GDM1 (cell line): ENCODE data around the gene CLASP1.
"Not testable (repeated sequence)": the region's sequence is repeated elsewhere in the genome, so short reads cannot be mapped to it uniquely, and the experiment has no call there.

ENCODE experiments used
- DNase-seq: peaks from one replicate; lab custom pipeline; 2025; lab: John Stamatoyannopoulos, UW

The CLASP1 gene

DNA sequence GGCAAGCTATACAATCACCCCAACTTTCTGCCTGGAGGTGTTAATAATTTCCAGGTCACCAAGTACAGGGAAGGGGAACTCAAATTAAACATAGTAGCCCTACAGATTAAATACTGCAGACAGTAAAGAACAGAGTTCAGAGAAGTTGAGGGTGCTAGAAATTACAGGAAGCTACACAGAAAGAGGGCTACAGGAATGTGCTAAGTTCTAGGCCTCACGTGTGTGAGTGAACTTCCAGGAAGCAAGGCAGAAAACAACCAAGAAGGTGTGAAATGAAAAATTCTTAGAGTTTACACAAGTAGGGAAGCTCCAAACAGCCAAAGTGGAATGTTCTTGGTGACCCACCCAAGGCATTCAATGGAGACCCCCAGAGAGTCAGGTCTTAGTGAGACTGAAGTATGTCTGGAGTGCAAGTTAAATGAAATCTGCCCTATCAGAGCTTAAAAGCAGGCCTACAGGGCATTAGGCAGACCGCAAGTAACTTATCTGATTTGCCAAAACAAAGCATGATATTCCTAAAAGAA lies 176.7 kb downstream of the CLASP1 start:
- no peak for DNase-seq

DNA sequence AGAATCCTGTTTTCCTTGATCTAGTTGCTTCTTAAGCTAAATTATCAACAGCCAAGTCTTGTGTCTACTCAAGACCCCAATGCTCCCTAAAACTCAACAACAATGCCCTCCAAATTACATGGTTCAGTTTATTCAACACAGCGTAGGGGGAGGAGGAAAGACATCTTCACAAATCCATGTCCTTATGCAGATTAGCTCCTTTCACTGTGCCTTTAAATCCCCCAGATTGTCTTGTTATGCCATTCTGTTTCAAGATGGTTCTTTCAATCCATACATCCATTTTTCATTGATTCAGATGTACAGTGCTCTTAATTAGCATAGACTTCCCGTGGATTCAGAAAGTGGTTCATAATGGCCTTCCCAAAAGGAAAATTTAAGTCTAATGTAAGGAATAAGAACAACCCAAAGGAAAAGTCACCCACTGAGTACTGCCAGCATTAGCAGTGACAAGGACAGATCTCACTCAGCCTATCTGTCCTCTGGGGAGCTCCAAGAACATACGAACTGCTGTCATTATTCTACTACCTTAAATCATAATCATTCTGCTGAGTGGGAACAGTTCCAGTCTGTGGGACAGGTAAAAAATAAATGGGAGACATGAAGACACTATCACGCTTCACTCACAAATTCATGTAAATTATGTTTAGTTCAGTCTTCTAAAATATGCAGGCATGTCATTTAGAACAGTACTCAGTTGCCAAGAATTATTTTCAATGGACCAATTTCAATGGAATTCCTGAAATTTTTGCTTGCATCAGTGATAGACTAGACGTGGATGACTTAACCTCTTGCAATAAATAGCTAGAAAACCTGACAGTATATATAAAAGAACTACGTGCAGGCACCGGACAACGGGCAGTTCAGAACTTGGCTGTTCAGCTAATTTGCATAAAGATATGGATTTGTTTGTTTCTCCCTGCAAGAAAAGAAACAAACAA lies 177.5 kb downstream of the CLASP1 start:
- DNase-seq: no peak

DNA sequence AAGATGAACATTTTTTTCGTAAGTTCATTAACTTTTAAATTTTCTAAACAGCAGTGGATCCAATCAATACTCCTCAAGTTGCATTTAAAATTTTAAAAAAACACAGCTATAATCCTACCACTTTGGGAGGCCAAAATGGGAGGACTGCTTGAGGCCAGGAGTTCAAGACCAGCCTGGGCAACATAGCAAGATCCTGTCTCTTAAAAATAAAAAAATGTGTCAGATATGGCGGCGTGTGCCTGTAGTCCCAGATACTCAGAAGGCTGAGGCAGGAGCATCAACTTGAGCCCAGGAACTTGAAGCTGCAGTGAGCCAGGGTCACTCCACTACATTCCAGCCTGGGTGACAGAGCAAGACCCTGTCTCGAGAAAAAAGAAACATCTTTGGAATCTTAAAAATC lies 178.3 kb downstream of the CLASP1 start:
- no peak for DNase-seq

GRCh38 chr2:121469356-121469755 lies 179.9 kb downstream of the CLASP1 start:
- no peak for DNase-seq

GRCh38 chr2:121468936-121469335 lies 180.3 kb downstream of the CLASP1 start:
- DNase-seq: no peak

DNA sequence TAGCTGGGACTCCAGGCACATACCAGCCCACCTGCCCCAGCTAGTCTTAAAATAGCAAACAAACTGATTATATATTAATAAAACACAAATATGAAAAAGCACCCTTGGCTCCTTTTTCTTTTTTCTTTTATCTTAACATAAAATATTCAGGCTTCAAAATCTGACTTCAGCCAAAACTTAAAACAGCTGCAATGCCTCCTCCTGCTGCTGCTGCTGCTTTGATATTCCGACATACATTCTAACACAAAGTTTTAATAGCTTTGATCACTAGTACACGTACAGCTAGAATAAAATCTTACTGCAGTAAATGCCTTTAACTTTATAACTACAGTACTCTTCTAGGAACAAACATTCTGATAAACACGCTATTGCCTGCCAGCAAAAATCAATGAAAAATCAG lies 190.0 kb downstream of the CLASP1 start:
- DNase-seq: no peak

- DNase-seq: no peak
These were observed 192.9 kb downstream of the CLASP1 start for GRCh38 chr2:121456325-121456724.

- DNase-seq: no peak
These were observed 193.8 kb downstream of the CLASP1 start for GRCh38 chr2:121455446-121455845.

- no peak for DNase-seq
These were observed 194.6 kb downstream of the CLASP1 start for GRCh38 chr2:121454549-121455090.

DNA sequence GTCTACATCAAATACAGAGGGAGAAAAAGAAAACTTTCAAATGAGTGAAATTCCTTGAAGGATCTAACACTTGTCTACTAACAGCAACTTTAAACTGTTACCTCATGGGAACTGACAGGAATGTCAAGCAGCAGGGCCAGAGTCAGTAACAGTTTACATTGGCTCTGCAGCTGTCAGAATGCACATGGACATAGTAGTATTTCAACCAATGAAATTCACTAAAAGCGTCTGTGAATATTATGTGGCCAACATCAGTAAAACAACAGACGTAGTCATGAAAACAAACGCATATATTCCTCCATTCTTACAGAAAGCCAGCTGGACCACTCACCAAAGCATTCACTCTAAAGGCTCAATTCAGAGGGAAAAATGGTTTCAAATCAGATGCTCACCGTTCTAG lies 197.9 kb downstream of the CLASP1 start:
- DNase-seq: no peak

DNA sequence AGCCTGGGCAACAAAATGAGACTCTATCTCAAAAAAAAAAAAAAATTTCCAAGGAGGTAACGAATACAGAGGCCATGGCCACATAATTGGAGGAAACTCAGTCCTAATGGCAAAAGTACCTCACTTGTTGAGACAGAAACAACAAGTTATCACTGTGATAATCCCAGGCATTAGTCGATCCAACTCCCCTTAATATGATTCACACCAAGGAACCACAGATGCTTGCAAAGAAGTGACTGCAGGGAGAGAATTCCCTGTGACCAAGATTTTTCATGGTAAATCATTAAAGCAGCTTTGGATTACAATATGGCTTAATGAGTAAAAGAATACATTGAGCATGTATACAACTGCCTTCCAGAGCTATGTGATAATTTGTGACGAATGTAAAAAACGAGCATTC lies 199.0 kb downstream of the CLASP1 start:
- DNase-seq: no peak

DNA sequence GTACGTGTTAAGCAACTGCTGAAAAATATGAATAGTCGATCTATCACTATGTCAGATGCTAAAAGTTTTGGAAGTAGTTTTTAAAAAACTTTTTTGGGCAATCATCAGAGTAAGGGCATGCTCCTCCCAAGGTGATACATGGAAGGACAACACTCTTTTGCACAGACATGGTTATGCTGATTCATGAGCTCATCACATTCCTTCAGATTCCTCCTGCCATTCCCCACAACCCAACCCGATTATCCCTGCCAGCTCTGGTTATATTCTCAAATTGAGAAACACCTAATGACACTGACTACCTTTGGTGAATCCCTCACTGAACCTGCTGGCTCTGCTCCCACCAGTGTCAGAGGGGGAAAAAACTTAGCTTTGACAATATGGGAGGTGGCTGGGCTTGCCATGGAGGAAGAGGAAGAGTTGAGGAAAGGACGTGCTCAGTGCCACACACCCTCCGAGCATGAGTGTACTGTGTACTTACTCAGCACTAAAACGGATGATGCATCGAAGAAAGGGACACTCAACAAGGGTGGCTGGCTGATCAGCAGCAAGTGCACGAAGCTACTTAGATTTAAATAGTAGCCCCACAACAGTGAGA lies 202.5 kb downstream of the CLASP1 start:
- DNase-seq: no peak

DNA sequence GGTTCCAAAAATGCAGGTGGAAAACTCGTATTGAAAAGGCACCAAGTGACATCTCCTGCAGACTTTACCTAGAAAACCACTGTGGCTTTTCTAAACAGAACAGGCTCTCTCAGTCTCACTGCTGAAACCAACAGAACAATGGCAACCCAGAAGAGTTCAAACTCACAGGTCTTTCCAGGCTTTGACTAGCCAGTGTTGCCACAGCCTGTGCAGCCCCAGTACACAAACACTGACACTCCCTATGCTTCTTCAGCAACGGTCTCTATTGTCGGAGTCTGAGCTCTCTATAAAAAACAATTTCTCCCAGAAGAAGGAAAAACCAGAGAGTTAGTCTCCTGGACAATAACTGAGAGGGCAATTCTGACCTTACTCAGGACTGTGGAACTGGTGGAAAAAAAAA lies 206.4 kb downstream of the CLASP1 start:
- DNase-seq: no peak

- DNase-seq: not testable (repeated sequence)
These were observed 211.0 kb downstream of the CLASP1 start for GRCh38 chr2:121438290-121438689.

- no peak for DNase-seq
These were observed 212.3 kb downstream of the CLASP1 start for GRCh38 chr2:121436918-121437317.

DNA sequence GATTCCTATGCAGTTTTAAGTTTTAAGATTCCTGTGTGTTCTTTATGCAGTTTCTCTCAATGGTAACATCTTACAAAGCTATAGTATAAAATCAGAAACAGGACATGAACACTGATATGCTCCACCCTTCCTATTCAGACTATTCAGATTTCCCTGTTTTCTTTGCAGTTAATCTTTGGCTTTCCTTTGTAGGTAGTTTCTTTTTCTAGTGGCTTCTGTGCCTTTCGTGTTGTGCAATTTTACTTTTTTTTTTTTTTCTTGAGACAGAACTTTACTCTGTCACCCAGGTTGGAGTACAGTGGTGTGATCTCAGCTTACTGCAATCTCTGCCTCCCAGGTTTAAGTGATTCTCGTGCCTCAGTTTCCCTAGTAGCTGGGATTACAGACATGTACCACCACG lies 213.5 kb downstream of the CLASP1 start:
- no peak for DNase-seq

DNA sequence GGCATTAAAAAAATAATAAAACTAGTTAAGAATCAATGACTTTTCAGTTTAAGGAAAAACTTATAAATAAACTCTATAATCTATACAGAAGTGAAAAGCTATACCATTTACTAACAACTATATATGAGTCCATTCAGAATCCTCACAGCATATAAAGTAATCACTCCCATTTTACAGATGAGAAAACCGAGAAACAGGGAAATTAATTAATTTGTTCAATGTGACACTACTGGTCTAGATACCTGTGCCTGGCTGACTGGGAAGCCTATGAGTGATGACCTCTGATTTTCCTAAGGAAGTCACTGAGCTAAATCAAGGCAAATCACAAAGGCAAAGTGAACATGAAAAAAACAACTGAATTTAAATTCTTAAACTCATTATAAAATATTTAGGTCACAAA lies 218.0 kb downstream of the CLASP1 start:
- DNase-seq: no peak

DNA sequence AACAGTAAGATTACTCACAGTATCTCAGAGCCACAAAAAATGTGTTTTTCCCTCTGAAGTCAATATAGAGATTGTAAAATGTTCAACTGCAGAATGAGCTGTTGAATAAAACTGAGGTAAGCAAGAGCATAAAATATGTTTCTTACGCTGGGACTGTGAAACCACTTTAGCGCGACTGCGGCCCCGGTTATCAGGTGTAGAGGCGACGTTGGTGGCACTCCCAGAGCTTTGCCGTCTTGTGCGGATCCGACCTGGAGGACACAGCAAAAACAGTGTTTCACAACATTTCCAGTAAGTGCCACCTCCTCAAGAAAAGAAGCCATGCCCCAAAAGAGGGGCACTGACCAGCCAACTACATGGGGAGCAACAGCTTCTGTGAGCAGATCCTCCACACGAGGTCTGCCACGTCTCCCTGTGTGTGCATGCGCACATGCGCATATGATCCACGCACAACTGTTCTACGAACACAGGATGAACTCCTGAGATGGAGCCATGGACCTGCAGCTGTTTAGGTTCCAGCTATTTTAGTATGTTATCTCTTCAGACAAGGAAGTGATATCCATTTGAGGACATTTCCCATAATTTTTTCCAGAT lies 219.2 kb downstream of the CLASP1 start:
- DNase-seq: no peak

DNA sequence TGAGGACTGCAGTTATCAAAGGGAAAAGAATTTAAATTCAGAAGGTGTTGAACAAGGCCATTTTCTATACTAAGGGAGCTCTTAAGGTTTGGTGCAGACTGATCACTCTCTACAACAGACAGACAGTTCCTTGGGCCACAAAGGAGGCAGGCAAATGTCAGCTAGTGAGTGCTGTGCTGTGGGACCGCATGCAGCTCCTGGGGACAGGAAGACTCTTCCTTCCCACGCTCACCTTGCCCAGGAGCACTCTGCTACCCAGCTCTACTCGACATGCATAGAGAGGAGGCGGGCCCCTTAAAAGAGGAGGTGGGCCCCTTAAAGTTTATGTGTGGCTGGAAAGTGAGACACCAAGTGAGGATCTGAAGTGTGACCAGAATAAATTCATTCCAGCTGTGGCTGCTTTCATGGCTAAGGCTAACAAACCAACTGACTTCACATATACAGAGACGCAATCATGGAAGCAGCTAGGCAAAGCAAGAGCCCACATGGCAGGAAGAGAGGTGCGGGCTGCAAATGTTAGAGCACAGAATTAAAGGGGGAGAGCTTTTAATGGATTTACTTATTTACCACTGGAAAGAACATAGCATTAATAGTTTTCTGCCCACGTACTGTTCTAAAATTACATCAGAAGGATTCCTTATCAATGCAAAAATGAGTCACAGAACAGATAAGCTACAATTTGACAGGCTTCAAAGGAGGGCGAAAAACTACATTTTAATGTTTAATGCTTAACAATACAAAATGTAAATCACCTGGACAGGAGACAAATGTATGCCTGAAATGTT lies 220.0 kb downstream of the CLASP1 start:
- no peak for DNase-seq

DNA sequence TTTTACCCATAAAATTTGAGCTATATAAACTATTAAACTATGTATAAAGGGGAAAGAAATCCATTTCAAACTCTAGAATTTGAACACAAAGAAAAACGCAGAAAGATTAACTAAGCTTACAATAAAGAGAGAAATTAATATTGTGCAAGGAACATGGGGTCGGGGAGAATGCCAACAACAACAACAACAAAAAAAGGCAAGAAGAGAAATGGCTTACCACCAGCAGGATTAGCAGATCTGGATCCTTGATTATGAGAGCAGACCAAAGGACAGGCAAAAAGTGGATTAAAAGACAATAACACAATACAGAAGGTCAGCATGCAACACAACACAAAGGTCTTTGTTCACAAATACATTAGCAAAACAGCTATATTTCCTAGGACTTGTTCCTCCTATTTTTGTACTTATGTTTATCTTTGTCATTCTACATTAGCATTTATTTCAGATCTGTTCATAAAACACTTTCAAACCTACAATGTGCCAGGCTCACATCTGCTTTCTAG lies 222.0 kb downstream of the CLASP1 start:
- DNase-seq: no peak

DNA sequence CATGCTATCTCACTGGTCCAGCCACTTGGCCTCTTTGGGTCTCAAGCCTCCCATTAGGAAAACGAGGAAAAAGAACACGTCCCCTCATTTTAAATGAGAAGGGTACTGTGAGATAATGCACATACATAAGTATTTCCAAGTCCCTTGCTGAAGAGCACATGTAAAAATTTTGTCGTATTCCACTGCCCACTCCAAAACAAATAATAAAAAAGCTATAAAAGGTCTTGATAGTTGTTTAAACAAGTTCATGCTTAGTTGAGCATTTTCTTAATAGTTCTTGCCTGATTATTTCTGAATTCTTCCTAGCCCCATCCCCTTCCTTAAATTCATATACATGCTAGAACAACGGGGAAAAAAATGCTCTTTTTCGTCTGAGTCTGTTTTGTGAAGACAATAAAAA lies 228.8 kb downstream of the CLASP1 start:
- DNase-seq: no peak
